AML-193 (cell line): ENCODE results near the gene PALD1.

Experiments used
- DNase-seq, 2 experiments: peaks; one replicate each; lab custom pipeline; 2025; lab: John Stamatoyannopoulos, UW

PALD1 gene

DNA sequence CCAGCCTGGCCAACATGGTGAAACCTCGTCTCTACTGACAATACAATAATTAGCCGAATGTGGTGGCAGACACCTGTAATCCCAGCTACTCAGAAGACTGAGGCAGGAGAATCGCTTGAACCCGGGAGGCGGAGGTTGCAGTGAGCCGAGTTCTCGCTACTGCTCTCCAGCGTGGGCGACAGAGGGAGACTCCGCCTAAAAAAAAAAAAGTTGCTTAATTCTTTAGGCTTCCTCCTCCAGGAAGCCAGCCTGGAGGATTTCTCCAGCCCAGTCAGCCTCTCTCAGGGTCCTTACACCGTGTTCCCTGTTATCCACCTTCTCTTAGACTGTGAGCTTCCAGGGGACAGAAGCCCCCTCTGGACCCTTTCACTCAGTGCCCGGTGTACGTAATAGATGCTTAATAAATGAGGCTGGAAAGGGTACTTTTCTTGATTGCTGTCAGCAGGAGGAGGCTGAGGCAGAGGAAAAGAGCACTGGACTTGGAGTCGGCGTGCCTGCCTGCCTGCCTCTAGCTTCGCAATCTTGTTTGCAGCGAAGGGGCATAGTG, 20.7 kb upstream of the PALD1 start:
- DNase-seq = no peak

- DNase-seq = no peak
These were observed 20.1 kb upstream of the PALD1 start for GRCh38 chr10:70458329-70459060.

DNA sequence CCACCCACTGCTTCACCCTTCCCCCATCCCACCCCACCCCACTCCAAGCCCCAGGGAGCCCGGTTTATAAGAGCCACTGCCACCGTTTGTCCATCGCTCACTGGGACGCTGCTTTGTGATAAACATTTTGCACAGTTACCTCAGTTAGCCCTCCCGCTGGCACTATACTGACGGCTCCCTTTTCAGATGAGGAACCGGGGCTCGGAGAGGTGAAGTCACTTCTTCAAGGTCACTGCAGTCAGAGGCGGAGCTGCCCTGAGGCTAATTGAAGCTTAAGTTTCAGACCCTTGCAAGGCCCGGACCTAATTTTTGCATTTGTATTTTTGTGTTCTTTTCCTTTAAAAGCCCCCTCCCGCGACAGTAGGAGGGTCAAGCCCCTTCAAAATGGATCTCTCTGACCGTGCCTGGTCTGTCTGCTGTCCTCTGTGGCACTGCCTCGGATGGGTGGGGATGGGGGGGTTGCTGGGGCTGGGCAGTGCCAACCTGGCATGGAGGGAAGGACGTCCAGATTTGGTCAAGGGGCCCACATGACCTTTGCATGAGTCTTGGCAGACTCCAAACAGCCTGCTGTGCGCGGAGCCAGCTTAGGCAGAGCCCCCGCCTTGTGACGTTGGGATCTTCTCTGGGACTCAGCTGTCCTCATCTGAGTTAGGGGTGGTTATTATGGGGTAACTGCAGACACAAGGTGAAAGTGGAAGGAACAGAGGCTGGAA, 19.4 kb upstream of the PALD1 start:
- DNase-seq = no peak

GRCh38 chr10:70459774-70460490, 18.6 kb upstream of the PALD1 start:
- DNase-seq = no peak

DNA sequence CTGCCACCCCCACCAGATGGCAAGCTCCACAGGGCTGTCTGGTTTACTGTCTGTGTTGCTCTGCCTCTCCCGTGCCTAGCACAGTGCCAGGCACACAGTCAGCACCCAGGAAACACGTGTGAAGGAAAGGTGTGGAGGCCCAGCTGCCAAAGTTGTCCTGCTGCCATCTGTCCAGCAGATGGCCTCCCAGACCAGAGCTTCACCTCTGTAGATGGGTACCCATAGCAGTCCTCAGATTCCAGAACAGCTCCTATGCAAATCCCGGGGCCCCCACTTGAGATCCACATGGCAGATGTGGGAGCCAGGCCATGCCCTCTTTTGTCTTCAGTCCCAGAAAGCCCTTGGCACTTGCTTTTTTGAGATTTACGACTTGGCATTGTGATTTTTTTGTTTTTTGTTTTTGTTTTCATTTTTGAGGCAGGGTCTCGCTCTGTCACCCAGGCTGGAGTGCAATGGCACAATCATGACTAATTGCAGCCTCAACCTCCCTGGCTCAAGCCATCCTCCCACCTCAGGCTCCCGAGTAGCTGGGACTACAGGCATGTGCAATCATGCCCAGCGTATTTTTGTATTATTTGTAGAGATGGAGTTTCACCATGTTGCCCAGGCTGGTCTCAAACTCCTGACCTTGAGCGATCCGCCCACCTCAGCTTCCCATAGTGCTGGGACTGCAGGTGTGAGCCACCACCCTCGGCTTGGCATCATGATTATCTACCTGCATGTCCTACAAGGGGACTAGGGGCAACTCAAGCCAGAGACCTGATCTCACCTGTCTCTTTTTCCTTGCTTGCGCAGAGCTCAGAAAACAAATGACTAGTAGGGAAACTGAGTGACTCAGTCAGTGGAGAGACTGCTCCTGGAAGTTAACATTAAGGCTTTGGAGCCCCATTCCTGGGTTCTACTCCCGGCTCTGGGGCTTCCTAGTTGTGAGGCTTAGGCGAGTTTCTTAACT, 16.9 kb upstream of the PALD1 start:
- DNase-seq = peak; percentile 30 to 52

DNA sequence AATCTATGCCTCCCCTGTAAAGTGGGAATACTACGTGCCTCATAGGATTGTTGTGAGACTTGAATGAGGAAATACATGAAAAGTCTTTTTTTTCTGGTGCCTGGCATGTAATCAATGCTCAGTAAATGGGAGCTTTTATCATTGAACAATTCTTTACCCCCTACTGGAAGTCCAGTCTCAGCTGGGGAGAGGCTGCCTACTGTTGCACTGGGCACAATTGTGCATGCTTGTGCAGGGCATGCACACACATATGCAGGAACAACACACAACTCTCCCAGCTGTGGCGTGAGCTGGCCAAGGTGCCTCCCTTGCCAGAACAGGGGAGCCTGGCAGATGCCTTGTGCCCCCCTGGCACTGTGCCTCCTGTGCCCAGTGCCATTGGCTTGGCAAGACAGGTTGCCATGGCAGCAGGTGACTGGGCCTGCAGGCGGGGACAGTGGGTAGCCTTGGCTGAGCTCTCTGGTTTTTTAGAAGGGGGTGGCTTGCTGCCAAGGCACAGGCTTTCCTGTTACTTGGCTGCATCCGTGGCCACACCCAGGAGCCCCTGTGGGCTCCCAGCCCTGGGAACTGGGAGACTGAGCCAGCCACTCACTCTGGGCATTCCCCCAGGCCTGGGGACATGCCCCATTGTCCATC, 16.1 kb upstream of the PALD1 start:
- no peak for DNase-seq

GRCh38 chr10:70465278-70465677, 13.3 kb upstream of the PALD1 start:
- no peak for DNase-seq

DNA sequence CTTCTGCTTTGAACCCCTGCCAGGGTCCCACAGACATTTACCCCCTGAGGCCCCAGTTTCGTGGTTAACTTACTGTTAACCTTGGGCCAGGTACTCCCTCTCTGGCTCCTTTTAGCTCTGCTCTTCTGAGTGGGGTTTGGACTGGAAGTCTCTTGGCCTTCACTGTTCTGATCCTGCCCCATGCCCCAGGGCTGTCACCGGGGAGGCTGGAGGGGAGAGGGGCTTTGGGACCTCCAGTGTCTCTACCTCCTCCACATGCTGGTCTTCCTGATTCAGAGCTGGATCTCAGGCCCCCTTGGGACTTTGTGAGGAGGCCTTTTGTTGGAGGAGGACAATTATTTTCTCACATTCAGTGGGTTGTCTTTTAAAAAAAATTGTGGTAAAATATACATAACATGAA, 12.7 kb upstream of the PALD1 start:
- no peak for DNase-seq

DNA sequence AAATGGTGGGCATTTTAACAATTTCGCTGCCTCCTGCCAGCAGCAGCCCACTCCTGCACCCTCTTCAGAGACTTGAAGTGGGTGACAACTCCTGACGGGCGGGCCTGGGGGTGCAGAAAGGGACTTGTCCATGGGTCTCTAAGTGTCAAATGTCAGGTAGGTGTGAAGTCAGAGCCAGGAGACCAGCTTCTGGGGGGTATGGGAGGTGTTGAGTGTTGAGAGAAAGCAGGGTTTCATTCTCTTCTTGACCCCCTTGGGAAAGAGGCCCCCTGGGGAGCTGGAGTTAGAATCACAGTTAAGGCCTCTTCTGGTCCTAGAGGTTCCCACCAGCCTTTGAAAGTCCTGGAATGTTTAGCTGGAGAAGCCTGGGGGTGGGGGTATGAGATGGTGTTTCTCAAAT, 11.6 kb upstream of the PALD1 start:
- DNase-seq = no peak

DNA sequence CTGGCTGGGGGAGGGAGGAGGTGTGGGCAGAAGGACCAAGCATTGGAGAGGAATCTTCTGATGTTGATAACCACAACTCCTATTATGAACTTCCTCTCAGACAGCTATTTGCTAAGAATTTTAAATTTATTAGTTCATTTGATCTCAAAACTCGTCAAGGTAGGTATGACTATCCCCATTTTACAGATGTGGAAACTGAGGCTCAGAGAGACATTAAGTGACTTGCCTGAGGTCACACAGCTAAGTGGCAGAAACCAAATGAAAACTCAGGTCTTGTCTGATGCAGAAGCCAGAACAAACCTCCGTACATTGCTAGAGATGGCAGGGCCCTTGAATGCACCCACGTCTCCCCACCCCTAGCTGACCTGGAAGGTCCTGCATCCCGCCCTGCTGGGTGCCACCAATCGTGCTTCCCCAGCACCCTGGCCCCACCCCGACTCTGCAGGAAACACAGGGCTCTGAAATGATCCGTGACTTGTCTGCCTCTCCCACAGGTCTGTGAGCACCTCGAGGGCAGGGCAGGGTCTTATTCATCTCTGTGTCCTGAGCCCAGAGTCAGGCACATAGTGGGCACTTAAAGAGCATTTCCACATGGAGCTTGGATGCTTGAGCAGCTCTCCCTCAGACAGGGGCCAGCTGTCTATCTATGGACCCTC, 5.6 kb upstream of the PALD1 start:
- no peak for DNase-seq

GRCh38 chr10:70474780-70475179, 3.8 kb upstream of the PALD1 start:
- no peak for DNase-seq

- no peak for DNase-seq
These were observed 2.9 kb upstream of the PALD1 start for GRCh38 chr10:70475661-70476060.

DNA sequence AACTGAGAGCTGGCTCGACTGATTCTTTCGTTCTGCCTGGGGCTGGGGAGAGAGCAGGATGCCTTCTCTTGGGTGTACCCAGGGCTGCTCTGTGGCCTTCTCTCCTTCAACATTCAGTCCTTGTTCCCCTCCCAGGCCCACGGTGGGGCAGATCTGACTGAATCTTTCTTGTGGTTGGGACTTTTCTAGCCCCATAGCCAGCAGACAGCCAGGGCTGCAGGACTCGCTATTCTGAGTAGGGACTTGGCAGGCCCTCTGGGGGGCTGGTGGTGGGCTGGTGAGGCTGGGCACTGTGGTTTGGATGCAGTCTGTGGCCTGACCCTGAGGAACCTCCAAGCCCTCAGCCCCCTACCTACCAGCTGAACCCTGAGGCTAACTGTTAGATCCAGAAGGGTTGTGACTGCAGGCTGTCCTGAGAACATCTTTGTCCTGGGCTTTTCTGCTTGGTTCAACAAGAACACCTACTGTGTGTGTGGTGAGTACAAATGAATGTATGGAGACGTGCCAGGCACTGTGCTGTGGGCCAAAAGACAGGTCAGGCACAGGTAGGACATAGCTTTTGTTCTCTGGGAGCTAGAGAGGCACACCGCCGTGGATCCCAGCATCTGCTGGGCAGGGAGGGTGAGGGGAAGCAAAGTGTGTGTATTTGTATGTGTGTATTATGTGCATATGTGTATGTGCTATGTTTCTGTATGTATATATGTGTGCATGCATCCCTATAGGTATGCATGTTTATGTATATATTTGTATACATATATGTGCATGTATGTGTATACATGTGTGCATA, 2.1 kb upstream of the PALD1 start:
- DNase-seq = no peak

DNA sequence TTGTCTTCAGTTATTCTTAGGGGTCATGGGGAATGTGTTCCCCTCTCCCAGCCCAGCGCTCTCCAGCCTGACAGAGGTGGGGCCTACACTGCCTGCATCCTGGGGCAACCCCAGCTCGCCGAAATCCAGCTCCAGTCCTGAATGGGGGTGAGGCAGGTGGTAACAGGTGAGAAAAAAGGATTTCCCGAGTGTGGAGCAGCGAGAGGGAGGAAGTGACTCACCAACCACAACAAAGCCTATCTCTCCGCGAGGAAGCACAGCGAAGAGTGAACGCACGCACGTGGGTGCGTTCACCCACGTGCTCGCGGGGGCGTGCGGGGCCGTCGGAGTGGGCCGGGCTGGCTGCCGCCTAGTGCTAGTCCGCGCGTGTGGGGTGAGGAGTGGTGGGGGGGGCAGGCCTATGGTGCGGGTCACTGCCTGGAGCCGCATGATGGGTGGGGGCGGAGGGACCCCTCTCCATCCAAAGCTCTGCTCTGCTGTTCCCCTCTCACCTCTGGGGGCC, 855 bp upstream of the PALD1 start:
- no peak for DNase-seq

DNA sequence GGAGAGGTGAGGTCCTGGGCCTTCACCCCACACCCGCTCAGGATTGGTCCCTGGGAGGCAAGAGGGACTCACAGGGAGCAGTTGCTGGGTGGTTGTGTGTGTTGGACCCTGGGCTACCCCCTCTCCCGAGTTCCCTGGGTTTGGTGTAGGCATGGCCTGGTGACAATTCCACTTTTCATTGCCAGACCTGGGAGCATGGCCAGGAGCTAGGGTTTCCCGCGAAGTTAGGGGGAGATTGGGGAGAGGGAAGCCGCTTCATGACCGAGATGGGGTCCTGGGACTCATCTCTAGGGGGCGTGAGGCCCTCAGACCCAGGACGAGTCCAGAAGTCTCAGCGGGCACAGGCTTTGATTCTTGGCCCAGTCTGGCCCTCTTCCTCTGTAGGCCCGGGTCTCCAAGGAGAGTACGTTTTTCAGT, 606 bp downstream of the PALD1 start:
- no peak for DNase-seq

DNA sequence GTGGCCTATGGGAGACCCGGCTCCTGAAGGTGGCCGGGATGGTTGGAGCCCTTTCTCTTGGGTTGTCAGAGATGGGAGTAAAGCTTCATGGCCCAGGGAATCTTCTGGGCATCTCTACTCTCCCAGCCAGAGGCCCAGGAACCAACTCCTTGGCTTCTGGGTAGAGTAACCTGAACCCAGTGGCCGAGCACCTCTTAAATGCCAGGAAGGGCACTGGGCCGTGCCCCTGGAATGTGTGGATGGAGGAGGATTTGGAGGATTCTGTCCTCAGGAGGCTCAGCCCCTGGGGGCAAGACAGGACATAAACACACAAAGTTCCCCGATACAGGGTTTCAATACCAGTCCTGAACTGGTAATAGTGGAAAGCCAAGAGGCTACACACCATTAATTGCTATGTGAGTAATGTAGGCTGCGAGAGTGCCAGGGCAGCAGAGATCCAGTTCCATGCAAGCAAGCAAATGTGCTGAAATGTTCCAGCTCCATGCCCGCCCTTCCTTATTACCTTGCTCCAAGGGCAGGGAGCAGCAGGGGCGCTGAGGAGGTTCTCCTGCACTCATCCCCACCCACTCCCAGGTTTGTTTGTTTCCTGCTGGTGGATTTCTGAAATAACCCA, 1.2 kb downstream of the PALD1 start:
- DNase-seq = peak in 1 of 2 experiments; percentile 14

DNA sequence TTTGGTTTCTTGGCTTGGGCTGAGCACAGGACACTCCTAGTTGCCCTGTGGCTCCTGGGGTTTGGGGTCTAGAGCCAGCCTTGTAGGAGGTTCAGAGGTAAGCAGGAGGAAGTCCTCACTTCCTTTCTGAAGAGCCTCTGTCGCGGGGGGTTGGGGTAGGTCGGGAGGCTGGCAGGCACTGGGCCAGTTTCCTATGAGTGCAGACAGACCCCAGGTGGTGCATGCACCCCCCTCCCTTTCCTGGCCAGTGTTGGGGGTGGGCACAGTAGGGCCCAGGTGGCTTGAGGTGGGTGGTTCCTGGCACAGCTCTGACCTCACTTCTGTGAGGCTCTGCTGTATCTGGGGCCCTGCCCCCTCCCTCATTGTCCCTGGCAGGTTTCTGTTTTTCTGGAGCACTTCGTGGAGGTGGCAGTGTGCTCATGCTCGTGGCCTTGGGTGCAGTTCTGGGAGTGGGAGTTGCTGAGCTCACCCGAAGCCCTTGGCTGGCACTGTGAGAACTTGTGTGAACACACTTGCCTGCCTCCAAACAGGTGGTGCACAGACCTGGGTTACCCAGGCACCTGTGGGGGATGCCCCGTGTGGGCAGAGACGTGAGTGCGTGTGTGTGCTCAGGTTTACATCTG, 1.8 kb downstream of the PALD1 start:
- peak in 1 of 2 experiments; percentile 22 for DNase-seq

GRCh38 chr10:70481105-70481504, 2.5 kb downstream of the PALD1 start:
- no peak for DNase-seq
